NCI-H2029 treated with DMSO at 0.1 percent for 48 hours (cell line): Measurements from ENCODE around the gene AUTS2.

Experiments used
- DNase-seq: peaks from one replicate; lab custom pipeline; 2025; lab: John Stamatoyannopoulos, UW

The AUTS2 gene

DNA sequence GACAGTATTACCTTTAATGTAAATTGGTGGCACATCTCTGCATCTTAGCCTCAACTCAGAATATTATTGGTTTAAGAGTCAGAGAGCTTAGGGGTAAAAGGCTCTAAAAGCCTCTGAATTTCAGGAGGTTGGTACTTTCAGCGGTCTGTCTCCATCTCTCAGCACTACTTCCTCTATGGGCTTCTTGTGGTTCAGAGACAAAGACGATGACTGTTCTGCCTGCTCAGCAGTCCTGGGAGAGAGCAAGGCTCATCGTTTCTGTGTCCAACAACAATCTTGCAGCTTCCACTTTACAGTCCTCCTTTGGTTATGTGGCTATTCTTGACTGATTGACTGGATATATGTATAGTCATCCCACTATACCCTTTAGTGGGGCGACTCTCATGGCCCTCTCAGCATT is 394.7 kb downstream of the AUTS2 start:
- no peak for DNase-seq

DNA sequence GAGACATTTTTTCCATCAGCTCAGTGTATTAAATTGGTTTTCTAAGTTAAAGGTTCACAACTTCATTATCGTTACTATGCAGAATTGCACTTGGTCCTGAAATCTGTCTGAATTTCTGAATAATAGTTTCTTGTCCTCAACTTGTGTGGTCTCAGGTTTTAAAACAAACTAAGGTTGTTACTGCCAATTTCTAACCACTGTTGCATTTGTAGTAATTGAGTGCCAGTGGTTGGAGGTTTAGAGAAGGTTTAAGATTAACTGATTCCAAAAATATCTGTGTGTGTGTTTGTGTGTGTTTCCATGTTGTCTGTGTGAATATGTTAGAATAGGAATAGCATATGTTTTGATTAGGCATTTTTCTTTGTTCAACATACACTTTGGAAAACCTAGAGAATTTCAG is 395.9 kb downstream of the AUTS2 start:
- no peak for DNase-seq

GRCh38 chr7:69994886-69995542 is 396.7 kb downstream of the AUTS2 start:
- DNase-seq = peak; percentile 74

DNA sequence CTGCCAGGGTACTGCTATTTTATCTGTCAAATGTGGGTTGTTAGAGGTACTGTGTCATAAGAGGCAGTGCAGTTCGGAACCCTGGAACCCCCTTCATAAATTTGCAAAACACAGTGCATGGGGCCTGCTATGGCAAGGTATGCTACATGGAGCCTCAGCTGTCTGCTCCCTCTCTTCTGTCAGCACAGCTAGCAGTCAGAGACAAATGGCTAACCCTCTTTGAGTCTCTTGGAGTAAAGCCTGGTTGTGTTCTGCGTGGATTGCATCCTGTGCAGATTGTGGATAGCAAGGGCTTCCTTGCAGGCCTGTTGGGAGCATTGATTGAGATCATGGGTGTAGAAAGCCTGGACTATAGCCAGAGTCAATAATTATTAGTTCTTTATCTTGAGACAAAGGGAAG is 397.8 kb downstream of the AUTS2 start:
- DNase-seq = no peak

- DNase-seq = no peak
Observed at GRCh38 chr7:70000737-70001348, 402.6 kb downstream of the AUTS2 start.

DNA sequence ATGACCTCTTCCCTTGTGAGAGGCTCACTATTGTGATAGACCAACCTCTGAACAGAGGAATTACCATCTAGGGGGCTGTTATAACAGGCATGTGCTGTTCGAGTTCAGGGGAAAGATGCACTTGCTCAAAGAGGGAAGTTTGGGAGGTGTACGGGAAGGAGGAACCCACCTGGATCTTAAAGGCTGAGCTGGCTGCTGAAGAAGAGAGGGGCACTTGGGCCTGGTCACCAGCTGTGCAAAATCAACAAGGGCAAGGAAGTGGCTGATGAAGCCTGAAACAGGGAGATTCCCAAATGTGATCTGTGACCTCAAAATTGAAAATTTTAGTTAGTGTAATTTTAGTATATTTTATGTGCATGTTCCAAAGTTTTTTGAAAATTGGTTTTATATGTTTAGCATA is 407.2 kb downstream of the AUTS2 start:
- no peak for DNase-seq

GRCh38 chr7:70005891-70006260 is 407.6 kb downstream of the AUTS2 start:
- no peak for DNase-seq

DNA sequence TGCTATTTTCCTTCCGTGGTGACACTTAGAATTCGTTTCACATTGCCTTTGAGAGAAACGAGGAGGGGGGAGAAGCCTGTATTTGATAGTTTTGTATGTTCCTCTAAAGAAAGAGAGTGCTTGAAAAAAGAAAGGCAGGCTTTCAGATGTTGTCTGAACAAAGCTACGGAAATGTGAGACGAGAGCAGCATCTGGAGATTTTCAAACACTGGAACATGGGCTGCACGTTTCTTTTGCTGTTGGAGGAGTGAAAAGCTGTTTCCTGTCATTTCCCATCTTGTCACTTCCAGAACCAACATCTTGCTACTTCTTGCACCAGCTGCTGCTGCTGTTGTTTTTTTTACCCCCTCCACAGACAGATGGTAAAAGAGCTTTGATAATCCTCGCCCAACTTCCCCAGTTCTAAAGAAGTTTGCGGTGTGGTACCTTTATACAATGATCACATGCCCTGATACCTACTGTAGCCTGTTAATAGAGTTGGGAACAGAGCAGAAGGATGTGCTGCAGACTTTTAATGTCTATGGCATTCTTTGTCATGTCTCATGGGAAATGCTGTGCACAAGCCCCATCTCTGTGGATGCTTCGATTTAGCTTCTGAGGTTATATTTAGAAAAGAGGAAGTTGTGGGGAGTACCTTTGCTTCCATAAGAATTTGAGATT is 408.1 kb downstream of the AUTS2 start:
- DNase-seq = no peak

- DNase-seq = no peak
Observed at GRCh38 chr7:70008466-70008865, 410.2 kb downstream of the AUTS2 start.

GRCh38 chr7:70014472-70015177 is 416.4 kb downstream of the AUTS2 start:
- no peak for DNase-seq

- DNase-seq = no peak
Observed at GRCh38 chr7:70015353-70015752, 417.1 kb downstream of the AUTS2 start.

DNA sequence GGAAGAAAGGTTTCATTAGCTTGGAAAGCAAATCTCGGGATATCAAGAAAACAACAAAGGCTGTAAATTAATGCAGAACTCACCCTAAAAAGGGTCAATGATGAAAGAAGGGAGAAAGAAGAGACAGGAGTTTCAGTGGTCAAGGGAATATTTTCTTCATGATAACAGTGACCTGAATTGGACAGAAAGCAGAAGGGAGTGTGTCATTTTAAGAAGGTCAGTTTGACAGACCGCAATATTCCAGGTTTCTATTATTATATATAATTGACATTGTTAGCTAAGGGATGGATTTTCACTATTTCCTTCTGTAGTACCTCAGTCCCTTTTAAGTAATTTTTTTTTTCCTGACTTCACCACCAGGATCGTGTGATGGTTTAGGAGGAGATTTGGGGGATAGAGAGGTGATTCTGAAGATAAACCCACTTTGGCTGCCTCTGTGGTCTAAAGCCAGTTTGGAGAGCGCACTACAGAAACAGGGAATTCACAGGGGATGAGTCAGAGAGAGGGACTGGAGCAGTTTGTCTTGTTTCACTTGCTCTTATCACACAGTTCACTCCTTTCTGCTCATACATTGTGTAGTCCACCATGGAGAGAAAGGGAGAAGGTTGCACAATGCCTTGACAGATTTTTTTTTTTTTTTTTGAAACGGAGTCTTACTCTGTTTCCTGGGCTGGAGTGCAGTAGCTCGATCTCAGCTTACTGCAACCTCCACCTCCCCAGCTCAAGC is 417.9 kb downstream of the AUTS2 start:
- no peak for DNase-seq

DNA sequence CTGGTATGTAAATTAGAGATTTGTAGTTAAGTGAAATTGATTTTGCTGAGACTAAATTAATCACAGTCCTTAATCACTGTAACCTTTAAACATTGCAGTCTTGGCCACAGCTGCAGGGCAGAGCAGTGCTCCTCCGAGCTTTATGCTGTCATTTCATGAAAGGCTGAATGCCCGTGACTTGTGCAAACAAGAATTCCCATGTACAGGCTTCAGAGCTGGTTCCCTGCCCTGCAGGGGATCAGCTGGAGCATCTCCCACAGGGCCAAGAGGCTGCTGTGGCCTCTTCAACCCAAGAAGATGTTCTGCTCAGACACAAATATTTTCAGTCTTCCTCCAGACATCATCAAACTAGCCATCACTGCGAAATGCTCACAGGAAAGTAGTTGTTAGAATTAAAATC is 419.1 kb downstream of the AUTS2 start:
- DNase-seq = no peak

DNA sequence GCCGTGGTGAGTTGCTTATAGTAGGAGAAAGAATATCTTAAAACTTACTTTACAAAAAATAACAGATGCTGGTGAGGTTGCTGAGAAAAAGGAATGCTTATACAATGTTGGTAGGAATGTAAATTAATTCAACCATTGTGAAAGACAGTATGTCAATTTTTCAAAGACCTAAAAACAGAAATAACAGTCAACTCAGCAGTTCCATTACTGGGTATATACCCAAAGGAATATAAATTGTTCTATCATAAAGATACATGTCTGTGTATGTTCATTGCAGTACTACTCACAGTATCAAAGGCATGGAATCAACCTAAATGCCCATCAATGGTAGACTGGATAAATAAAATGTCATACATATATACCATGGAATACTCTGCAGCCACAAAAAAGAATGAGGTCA is 420.4 kb downstream of the AUTS2 start:
- no peak for DNase-seq

- DNase-seq = no peak
Observed at GRCh38 chr7:70027867-70028266, 429.6 kb downstream of the AUTS2 start.

DNA sequence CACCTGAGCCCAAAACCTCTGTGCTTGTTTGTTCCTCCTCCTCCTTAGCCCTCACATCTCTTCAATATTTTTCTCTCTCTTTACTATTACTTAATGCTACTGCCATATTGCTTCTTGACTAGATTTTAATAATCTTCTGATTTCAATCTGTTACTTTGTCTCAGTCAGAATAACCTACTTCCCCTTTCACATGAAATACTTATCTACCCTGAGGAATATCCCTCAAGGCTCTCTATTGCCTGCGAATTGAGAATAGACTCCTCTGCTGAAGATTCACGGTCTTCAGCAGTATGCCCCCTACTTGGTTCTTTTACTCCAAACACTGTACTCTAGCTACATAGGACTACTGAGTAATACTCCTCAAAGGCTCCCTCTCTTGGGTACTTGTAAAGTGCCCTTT is 430.3 kb downstream of the AUTS2 start:
- no peak for DNase-seq

DNA sequence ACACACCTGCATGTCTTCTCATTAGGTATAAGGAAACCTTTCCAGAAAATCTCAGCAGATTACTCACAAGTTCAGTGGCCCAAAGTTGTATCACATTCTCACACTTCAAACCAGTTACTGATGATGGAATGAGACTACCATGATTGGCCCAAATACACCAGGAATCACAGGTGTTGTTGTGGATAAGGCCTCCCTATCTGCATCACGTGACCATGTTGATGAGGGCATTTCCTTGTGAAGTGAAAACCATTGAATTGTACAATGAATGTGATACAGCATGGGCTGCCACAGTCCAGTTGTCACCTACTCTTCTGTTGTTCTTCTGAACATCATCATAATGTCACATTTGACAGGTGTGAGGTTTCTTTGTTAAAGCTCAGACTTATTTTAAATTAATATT is 431.7 kb downstream of the AUTS2 start:
- no peak for DNase-seq

GRCh38 chr7:70030745-70031144 is 432.5 kb downstream of the AUTS2 start:
- no peak for DNase-seq

- DNase-seq = no peak
Observed at GRCh38 chr7:70031245-70031644, 433.0 kb downstream of the AUTS2 start.

- no peak for DNase-seq
Observed at GRCh38 chr7:70032649-70033048, 434.4 kb downstream of the AUTS2 start.

- DNase-seq = no peak
Observed at GRCh38 chr7:70033226-70033625, 435.0 kb downstream of the AUTS2 start.

- no peak for DNase-seq
Observed at GRCh38 chr7:70034999-70035398, 436.7 kb downstream of the AUTS2 start.
